NOMO-1 treated with dmso at 0.1 percent for 144 hours (cell line): ENCODE data around the gene HDAC11.
A peak's percentile ranks its signal among the peaks of the same experiment; 100 is the strongest.

ENCODE experiments used
- DNase-seq: peaks from one replicate; lab custom pipeline; 2025; ENCODE audit not compliant: unreplicated experiment; lab: John Stamatoyannopoulos, UW

Gene HDAC11

DNA sequence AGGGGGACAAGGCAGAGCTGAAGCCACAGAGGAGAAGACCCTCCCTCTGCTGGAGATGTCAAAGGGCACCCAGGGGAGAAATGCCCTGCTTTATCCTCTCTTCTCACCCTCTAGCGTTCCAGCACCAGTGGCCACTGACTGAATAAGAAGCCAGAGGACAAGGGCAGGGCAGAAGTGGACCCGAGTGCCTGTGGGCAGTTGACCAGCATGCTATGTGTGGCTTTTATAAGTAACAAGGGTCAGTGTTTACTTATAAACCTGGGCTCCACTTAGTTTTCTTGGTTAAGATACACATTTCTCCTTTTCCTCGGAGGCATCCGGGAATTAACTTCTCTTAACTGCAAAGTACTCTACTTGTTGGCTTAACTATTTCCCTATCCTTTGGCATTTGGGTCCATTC is 13.3 kb upstream of the HDAC11 start:
- no peak for DNase-seq

DNA sequence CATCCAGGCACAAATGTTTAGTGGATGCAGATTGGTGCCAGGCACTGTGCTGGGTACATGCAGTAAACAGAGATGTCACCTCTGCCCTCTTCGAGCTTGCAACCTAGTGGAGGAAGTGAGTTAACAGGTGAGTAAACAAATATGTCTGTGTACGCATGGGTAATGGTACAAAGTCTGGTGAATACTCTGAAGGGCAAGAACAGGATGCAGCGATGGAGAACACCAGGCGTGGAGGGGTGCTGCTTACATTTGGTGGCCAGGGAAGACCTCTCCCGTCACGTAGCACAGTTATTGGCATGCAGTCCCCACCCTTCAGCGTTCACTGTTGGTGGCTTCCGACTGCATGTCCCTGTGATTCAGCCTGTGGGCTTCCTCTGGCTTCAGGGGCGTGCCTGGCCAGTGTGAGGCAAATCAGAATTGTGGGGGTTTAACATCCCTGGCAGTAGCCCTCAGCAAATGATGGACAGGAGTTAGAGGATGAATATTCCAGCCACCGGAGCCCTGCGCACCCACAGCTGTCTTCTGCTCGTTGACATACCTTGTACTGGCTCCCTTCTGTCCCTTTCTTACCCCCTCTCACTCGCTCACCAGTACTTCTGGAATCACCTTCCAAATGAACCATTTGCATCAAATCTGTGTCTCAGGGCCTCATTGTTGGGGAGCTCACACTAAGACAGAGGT is 9.1 kb upstream of the HDAC11 start:
- no peak for DNase-seq

DNA sequence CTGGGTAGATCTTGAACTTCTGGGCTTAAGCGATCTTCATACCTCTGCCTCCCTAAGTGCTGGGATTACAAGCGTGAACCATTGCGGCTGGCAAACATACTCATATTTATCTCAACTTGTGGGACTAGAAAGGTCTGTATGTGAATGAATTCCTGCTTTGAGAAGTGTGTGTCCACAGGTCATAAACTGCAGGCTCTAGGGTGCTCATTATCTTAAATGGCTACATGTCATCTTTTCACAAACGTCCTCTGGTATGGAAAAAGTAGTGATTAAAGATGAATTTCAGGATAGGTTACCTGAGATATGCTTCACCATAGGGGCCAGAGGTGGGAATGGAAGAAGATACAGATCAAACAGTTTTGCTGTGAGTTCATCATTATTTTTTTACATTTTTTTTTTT is 7.8 kb upstream of the HDAC11 start:
- DNase-seq: no peak

DNA sequence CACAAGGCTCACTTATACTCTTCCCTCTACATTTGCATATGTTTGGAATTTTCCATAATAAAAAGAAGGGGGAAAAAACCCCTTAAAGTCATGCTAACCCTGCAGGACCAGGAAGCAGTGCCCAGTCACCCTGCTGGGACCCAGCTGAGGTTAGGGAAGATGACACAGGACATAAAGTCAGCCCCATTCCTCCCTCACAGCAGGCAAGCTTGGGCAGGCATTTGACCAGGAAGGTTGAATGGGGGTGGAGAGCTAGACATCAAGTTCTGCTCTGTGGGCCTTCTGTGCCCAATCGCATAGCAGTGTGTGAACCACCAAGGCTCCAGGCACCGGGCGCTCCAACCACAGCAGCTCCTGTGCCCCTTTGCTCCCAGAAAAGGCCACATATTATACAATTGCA is 7.1 kb upstream of the HDAC11 start:
- DNase-seq: no peak

DNA sequence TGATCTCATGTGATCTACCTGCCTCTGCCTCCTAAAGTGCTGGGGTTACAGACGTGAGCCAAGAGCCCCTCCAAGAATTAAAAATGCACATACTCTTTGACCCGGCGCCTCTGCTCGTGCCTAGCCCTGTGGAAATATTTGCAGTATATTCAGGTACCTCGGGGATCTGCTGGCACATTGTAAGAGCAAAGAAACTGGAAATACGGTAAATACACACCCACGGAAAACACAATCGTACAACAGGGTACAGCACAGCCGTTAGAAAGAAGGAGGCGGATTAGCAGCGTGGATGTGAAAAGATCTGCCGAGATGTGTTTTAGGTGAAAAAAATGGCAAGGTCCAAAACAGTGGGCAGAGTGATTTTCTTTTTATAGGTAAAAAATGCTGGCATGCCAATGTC is 6.1 kb upstream of the HDAC11 start:
- DNase-seq: no peak

DNA sequence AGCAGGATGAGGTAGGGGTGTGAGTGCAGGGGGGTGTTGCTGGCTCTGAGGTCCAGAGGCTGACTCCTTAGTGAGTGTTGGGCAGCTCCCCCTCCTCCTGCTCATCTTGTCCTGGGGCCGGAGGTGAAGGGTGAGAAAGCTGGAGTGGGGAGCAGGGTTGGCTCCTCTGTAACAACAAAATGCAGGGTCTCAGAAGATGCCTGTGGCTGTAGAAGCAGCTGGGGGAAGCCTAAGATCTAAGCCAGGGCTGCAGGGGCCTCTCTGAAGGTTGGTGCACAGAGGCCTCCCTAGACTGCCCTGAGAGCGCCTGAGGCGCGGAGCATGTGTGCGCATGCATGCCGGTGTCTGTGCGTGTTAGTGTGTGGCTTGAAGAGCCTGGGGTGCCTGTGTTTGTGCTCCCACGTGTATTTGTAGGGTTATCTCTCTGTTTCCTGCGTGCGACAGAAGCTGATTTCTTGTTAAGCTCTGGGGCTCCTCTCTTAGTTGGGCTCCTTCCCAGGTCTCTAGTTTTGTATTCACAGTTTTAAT is 5.3 kb upstream of the HDAC11 start:
- no peak for DNase-seq

DNA sequence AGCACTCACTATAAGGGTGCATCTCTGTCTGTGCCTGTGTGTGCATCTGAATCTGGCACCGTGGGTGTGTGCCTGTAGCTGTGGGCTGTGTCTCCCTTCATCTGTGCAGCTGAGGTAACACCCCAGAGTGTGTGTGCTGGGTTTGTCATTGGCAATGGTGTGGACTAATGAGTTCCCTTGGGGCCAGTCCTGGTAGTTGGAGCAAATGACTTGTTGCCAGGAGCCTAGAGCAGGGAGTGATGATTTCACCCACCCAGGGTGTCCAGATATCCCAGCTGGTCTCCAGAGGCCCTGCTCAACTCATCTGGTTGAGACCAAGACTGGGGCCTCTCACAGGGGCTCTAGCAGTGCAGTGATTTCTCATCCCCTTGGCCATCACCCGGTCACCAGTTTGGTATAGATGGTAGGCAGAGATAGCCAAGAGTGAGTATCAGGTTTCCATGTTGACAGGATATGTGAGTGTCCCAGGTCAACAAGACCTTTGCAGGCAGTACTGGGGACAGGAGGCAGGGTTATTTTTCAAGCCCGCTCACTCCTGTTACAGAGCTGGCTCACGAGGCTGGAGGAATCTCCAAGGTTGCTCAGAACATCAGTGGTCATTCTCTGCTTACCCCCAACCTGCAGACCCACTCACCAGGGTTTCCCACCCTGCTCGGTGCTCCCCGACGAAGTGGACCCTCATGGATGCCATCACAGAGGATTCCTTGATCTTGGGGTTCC is 4.1 kb upstream of the HDAC11 start:
- no peak for DNase-seq

DNA sequence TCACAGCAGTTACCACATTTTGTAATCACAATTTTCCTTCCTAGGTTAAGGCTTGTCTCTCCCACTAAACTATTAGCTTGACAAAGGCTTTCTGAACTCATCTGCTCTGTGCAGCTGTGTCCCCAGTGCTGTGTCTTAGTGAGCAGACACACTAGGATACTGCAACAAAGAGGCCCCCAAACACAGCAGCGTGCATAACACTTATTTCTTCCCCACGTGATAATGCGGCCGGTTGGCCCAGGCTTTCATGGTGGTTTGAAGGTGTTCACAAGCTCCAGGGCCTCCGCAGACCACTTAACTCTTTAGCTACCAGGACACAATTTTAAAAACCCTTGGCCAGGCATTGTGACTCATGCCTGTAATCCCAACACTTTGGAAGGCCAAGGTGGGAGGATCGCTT is 2.2 kb upstream of the HDAC11 start:
- no peak for DNase-seq

DNA sequence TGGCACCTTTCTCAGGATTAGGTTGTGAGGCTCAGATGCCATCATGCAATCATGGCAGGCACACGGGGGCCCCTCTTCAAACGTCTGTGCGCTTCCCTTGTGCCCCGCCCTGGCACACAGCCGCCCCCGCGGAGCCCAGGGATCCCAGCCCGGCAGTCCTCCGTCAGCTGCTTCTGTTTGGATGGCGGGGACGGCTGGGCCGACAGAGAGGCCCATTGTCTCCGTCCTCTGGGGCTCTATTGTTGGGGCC is 849 bp upstream of the HDAC11 start:
- no peak for DNase-seq

DNA sequence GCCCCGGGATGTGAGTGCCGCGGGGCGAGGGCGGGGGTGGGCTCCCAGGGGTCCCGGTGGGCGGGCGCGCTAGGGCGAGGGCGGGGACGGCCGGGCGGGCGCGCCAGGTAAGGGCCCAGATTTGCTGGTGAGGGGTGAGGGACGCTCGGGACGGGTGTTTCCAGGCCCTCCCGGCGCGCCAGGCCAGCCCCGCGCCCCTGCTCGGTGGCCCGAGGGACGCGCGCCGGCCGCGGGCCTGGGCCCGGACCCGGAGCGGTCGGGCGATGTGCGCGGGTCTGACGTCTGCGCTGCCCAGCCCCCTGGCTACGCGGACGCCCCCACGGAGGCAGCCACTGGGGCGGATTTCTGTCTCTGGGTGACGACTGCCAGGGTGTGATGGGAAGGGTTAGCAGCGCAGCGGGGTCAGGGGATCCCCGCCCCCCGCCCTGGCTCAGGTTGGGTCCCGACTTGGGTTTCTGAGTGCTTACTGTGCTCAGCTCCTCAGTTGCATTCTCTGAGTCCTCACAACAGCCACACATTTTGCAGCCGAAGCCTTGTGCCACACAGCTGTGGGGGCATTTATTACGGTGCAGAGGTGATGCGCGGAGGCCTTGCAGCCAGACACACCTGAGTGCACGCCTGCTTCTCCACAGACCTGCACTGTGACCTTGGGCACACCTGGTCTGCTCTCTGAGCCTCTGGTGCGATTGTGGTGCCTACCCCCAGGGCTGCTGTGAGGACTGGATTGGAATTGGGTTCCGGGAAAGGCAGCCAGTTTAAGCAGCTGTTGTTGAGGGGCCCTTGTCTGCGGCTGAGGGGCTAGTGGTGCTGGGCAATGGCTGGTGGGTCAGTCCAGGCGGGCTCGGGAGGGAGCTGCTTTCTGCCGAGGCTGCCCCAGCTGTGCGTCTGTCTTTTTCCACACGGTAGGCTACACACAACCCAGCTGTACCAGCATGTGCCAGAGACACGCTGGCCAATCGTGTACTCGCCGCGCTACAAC is 523 bp downstream of the HDAC11 start:
- no peak for DNase-seq

DNA sequence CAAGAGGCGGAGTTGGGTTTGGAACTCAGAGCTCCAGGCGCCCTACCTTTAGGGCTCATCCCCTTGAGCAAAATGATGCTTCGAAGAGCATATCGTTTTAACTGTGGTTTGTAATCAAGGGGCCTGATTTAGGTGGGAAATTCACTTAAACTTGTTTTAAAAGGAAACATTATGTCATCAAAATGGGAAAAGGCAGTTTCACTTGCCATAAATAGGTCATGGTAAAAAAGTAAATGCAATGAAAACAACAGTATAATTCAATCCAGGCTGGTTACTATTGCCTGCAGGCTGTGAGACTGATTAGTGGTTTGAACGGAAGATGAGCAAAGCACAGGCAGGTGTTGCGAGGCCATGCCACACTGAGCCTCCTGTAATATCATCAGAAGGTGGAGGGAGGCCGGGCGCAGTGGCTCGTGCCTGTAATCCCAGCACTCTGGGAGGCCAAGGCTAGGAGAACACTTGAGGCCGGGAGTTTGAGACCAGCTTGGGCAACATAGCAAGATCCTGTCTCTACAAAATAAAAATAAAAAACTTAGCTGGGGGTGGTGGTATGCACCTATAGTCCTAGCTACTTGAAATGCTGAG is 2.1 kb downstream of the HDAC11 start:
- DNase-seq: no peak

DNA sequence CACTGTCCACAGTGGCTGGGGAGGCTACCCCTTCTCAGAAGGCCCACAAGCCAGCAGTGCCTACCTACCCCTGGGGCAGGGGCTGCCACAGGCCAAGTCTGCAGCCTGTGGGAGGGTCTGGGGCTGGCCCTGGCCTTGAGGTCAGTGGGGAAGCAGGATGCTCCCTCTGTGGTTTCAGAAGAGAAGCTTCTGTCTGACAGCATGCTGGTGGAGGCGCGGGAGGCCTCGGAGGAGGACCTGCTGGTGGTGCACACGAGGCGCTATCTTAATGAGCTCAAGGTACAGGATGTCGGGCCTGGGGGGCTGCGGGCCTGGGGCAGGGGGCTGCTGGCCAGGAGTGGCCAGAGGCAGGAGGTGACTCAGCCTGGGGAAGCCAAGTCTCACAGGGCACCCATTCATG is 3.2 kb downstream of the HDAC11 start:
- no peak for DNase-seq

DNA sequence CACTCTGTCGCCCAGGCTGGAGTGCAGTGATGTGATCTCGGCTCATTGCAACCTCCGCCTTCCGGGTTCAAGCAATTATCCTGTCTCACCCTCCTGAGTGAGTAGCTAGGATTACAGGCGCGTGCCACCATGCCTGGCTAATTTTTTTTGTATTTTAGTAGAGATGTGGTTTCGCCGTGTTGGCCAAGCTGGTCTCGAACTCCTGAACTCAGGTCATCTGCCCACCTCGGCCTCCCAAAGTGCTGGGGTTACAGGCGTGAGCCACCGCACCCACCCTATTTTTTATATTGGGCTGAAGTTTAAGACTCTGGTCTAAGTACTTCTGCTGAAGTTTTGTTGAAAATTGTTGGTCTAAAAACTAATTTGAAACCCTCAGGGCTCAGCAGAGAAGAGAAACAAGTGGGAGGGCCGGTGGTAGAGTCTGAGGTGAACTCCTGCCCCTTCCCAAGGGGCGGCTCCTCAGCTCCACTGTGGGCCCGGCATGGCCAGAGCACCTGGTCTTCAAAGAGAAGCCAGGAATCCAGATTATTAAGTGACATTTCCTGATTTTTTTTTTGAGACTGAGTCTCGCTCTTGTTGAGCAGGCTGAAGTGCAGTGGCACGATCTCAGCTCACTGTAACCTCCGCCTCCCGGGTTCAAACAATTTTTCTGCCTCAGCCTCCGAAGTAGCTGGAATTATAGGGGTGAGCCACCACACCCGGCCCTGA is 4.0 kb downstream of the HDAC11 start:
- DNase-seq: no peak

DNA sequence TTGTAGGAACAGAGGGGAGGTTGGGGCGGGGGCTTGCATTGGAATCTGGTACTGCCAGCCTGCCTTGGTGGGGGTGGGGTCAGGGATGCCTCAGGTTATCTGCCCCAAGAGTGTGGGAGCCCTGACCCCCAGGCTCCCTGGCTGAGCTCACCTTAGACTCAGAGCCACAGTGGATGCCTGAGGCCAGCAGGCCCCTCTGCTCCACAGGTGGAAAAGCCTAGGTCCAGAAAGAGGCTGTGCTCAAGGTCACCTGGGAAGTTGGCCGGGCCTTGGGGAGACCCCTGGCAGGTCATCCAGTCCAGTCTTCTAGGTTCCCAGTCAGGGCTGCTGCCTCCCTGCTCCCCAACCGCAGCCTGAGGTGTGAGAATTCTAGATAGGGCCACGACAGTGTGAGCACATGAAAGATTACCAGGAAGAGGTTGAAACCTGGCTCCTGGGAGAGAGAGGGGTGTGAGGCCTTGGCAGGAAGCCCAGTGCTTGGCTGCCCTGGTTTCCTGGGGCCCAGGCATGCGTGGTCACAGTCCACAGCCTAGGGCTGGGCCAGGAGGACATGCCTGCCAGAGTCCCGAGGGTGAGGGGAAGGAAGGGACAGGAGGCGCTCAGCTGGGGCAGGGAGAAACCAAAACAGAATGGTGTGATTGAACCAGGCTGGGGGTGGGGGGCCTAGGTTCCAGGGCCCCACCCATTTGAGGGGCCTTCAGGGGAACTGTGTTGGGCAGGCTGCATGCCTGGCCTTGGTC is 4.9 kb downstream of the HDAC11 start:
- no peak for DNase-seq

DNA sequence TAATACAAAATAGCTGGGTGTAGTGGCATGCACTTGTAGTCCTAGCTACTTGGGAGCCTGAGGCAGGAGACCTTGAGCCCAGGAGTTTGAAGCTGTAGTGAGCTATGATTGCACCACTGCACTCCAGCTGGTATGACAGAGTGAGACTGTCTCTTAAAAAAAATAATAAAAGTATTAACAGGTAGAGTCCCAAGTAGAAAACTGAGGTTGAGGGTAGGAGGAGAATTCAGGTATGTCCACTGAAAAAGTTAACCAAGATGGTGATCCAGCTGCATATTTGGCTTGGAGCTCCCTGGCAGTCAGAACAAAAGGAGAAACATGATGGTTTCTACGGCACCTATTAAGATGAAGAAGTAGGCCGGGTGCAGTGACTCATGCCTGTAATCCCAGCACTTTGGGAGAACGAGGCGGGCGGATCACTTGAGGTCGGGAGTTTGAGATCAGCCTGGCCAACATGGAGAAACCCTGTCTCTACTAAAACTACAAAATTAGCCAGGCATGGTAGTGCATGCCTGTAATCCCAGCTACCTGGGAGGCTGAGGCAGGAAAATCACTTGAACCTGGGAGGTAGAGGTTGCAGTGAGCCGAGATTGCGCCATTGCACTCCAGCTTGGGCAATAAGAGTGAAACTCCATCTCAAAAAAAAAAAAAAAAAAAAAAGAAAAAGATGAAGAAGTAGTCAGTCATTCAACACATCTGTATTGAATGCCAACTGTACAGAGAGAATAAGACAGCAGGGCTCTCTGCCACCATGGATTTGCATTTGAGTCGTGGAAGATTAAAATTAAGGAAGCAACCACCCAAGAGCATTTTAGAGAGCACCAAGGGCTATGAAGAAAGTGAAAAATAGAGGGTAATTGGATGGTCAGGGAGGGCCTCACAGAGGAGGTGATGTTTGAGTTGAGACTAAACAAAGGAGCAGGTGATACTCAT is 5.8 kb downstream of the HDAC11 start:
- peak; percentile 24 for DNase-seq

DNA sequence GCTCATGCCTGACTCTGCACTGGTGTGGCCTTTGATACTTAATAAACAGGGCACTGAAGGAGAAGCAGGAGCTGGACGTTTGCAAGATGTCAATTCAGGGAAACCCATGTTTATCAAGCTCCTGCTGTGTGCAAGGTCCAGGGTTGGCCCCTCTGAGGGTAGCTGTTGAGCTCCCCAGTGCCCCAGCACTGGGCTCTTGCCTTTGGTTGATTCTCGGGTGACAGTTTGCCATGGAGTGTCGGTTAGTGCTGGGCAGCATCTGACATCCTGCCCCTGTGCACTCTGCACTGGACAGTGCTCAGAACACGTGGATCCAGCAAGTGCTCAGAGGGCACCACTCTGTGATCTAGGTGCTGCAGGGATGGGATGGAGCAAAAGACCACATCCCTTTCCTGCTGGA is 7.3 kb downstream of the HDAC11 start:
- no peak for DNase-seq

DNA sequence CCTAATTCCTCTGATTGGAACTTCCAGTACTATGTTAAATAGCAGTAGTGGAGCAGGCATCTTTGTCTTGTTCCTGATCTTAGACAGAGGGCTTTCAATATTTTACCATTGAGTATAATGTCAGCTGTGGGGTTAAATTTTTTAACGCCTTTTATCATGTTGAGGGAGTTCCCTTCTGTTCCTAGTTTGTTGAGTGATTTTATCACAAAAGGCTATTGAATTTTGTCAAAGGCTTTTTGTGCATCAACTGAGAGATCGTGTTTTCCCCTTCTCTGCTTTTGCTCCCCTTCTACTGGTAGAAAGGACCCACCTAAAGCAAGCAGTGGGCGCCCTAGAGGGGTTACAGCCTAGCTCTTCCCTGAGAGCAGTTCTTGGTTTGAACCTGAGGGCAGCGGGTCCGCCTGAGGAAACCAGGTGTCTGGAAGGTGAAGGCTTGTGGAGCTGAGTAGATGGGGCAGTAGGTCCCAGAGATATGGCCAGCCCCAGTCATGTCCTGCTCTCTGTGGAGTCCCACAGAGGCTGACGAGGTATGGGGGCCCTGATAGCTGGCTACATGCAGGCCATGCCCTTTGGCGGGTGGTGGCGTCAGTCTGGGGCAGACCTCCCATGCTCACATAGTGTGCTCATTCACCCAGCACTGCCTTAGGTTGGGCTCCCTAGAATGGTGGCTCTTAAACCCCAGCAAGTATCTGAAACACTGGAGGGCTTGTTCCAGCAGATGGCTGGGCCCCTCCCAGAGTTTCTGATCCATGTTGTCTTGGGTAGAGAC is 11.3 kb downstream of the HDAC11 start:
- DNase-seq: no peak

DNA sequence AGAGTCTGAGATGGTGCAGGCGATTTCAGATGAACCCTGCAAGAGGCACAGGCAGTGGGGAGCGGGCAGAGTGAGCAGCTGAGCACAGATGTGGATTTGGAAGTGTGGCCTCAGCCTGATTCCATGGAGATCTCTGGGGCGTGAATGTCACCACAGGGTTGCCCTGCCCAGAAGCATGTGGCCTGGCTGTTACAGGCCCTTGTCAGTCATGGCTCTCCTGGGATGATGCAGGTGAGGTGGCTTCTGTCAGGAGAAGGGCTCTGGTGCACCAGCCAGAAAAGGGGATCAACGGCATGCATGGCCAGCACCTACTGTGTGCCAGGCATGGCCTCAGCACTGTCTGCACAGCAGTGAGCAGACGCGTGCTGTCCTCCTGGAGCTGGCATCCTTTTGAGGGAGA is 11.9 kb downstream of the HDAC11 start:
- DNase-seq: no peak
